B cell (primary cell): ENCODE measurements around the gene CTSA. TPM values are rescaled to one million over a fixed set of nuclear protein-coding genes. Genes with fewer than 3 reads are reported as not detected.

Experiments
- ATAC-seq: fragments of 200-7000 bp; cut with Tn5 transposase; one replicate; pipeline ENCODE4 v1.10.0; 2021; ENCODE audit warnings: low read depth, mild to moderate bottlenecking, moderate number of reproducible peaks, moderate library complexity
- CTCF ChIA-PET: fragments of 350-600 bp; sonication (Branson Sonifier 250); formaldehyde crosslinking; loops from one replicate; lab custom pipeline; 2021; ENCODE audit warnings: antibody characterized with exemption, inconsistent platforms; lab: Charles Lee
- POLR2A ChIA-PET: fragments of 350-600 bp; sonication (Branson Sonifier 250); formaldehyde crosslinking; loops from one replicate; lab custom pipeline; 2021; ENCODE audit warnings: antibody characterized with exemption; lab: Charles Lee
- DNase-seq: peaks from one replicate; pipeline ENCODE4 v3.0.0; 2013
- H2AFZ ChIP-seq: 2 replicates; pipeline ENCODE4 v1.6.1; 2012; ENCODE audit warnings: mild to moderate bottlenecking, low read depth, low read length; ENCODE audit not compliant: insufficient read depth, poor library complexity, severe bottlenecking
- H3K27ac ChIP-seq, 2 donors: 1 replicate in 1 of 2; 2 replicates in 1 of 2; pipeline ENCODE4 v1.5.1; 2012 to 2013; ENCODE audit warnings: low read length in 2 of 2, mild to moderate bottlenecking in 2 of 2, moderate library complexity in 1 of 2
- H3K27me3 ChIP-seq, 4 experiments: fragments of 200-600 bp in 1 of 4; sonication (generic) in 1 of 4; replicated peaks in 1 of 4; 1 replicate in 2 of 4; 2 replicates in 2 of 4; pipeline versions ENCODE4 v1.6.1 to v1.7.0; 2013 to 2016; ENCODE audit warnings: low read length in 3 of 4, mild to moderate bottlenecking in 2 of 4, mixed read lengths in 1 of 4, moderate library complexity in 1 of 4; ENCODE audit not compliant: insufficient read depth in 4 of 4, control insufficient read depth in 3 of 4; ENCODE audit errors: control extremely low read depth in 1 of 4
- H3K36me3 ChIP-seq, 2 experiments: replicated peaks in 1 of 2; 1 replicate in 1 of 2; 2 replicates in 1 of 2; pipeline versions ENCODE4 v1.6.1 to v1.7.1; 2013; ENCODE audit warnings: low read length in 1 of 2; ENCODE audit not compliant: insufficient read depth in 2 of 2, control insufficient read depth in 1 of 2; ENCODE audit errors: control extremely low read depth in 1 of 2, extremely low read depth in 1 of 2
- H3K4me1 ChIP-seq, 2 donors: fragments of 200-600 bp in 1 of 2; sonication (generic) in 1 of 2; 1 replicate in 1 of 2; 2 replicates in 1 of 2; pipeline versions ENCODE4 v1.5.1 to v1.6.1; 2013 to 2017; ENCODE audit warnings: low read length in 2 of 2; ENCODE audit not compliant: control insufficient read depth in 2 of 2, insufficient read depth in 2 of 2
- H3K4me2 ChIP-seq: replicated peaks from 2 replicates; pipeline ENCODE3; 2012; ENCODE audit warnings: mild to moderate bottlenecking, low read depth, low read length; ENCODE audit not compliant: poor library complexity, severe bottlenecking
- H3K4me3 ChIP-seq, 5 experiments: fragments of 200-600 bp in 1 of 5; sonication (generic) in 1 of 5; 1 replicate in 3 of 5; 2 replicates in 2 of 5; pipeline versions ENCODE4 v1.5.1 to v1.7.0; 2011 to 2016; ENCODE audit warnings: low read length in 4 of 5, mild to moderate bottlenecking in 4 of 5, low read depth in 2 of 5, control low read depth in 1 of 5, moderate library complexity in 1 of 5; ENCODE audit not compliant: insufficient read depth in 1 of 5; ENCODE audit errors: control extremely low read depth in 1 of 5, extremely low read depth in 1 of 5
- H3K79me2 ChIP-seq: fragments of 200-600 bp; sonication (generic); one replicate; pipeline ENCODE4 v1.6.0; 2016; ENCODE audit warnings: low read length; ENCODE audit not compliant: control insufficient read depth, insufficient read depth
- H3K9ac ChIP-seq: fragments of 200-600 bp; sonication (generic); 2 replicates; pipeline ENCODE4 v1.6.1; 2017; ENCODE audit warnings: mild to moderate bottlenecking, low read length, moderate library complexity
- H3K9me3 ChIP-seq, 3 donors: one replicate each; pipeline versions ENCODE4 v1.6.1 to v1.7.1; 2013; ENCODE audit warnings: low read length in 2 of 3; ENCODE audit not compliant: control insufficient read depth in 2 of 3, insufficient read depth in 1 of 3; ENCODE audit errors: control extremely low read depth in 1 of 3
- H4K20me1 ChIP-seq: 2 replicates; pipeline ENCODE4 v1.6.0; 2012; ENCODE audit warnings: mild to moderate bottlenecking, low read length; ENCODE audit not compliant: insufficient read depth, control insufficient read depth, poor library complexity, severe bottlenecking
- H3K27ac Mint-ChIP-seq: one replicate; pipeline ENCODE4 v1.8.0; 2021; ENCODE audit warnings: mixed read lengths
- H3K27me3 Mint-ChIP-seq: one replicate; pipeline ENCODE4 v1.8.0; 2021; ENCODE audit warnings: mixed read lengths
- H3K4me1 Mint-ChIP-seq: one replicate; pipeline ENCODE4 v1.8.0; 2021; ENCODE audit warnings: mixed read lengths
- H3K4me3 Mint-ChIP-seq: one replicate; pipeline ENCODE4 v1.8.0; 2021; ENCODE audit warnings: mixed read lengths
- H3K9me3 Mint-ChIP-seq: one replicate; pipeline ENCODE4 v1.8.0; 2022; ENCODE audit warnings: mixed read lengths; ENCODE audit not compliant: insufficient read depth
- EZH2 ChIP-seq: IDR thresholded peaks from 2 replicates; pipeline ENCODE4 v1.6.1; 2012; ENCODE audit warnings: borderline replicate concordance, low read depth, mild to moderate bottlenecking, moderate library complexity, low read length; ENCODE audit not compliant: insufficient read depth, poor library complexity, severe bottlenecking
- WGBS: methylation state at CpG from one replicate; pipeline ENCODE4 v1.1.5; 2013; ENCODE audit warnings: missing lambda C conversion rate; ENCODE audit not compliant: insufficient coverage; 5-methylcytosine and 5-hydroxymethylcytosine counted together
- intact Hi-C: fragments of 100-400 bp; cut with micrococcal nuclease; formaldehyde crosslinking; loops from one replicate; pipeline ENCODE4 v1.10.0; 2022
- polyA plus RNA-seq: library from polyadenylated mRNA; depleted of rRNA; stranded (reverse); fragments of >200 nt; gene quantifications from 2 replicates; pipeline ENCODE4 v1.2.3, GENCODE V29; 2012
- total RNA-seq, 2 donors: library from RNA; stranded (reverse); fragments of 120-200 nt in 1 of 2; gene quantifications; 1 replicate in 1 of 2; 2 replicates in 1 of 2; pipeline versions ENCODE4 v1.2.3 to v1.2.4, GENCODE V29; 2013 to 2022
- TF ChIP-seq, protein P1 (sequence below): fragments of 200-600 bp; IDR thresholded peaks from one replicate; pipeline ENCODE4 v1.8.0; 2022; ENCODE audit warnings: antibody characterized with exemption, mild to moderate bottlenecking

The CTSA gene
- total and polyA plus RNA-seq, 2 donors (not counting 1 experiment from before 2014, with no cell fraction given), result 100 to 107 TPM

DNA sequence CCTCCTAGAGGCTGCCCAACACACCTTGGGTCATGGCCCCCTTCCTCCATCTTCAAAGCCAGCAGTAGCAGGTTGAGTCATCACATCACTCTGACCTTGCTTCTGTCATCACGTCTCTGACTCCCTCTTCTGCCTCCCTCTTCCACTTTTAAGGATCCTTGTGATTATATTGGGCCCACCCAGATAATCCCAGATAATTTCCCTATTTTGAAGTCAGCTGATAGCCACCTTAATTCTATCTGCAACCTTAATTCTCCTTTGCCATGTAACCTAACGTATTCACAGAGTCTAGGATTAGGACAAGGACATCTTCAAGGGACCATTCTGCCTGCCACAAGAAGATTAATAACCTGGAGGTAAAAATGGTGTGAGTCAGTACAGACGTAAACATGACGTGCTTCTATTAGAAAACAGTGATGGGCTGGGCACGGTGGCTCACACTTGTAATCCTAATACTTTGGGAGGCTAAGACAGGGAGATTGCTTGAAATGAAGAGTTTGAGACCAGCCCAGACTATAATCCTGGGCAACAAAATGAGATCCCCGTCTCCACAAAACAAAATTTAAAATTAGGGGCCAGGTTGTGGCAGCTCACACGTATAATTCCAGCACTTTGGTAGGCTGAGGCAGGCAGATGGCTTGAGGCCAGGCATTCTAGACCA is 30.4 kb upstream of the CTSA start:
- ChIA-PET POLR2A (interaction anchor here (0.6 kb wide), 2 partner anchors 49 to 60 kb away, joined by 3 to 9 read pairs; no protein-coding TSS in a partner anchor), CTCF (interaction anchor here (1.2 to 1.6 kb wide), 2 partner anchors 29 to 62 kb away, joined by 4 to 6 read pairs; no protein-coding TSS in a partner anchor)
- WGBS, result 90% methylated on average over 5 of the region's 7 CpGs
- DNase-seq (no peak), ATAC-seq (no peak)
- H3K4me2 ChIP-seq, result no peak overlapping the region
- H3K79me2 ChIP-seq, result peaks cover 57% of the 10 kb centered on the region
- no peak overlapping the region for H2AFZ ChIP-seq
- no peak for TF ChIP-seq EZH2
- TF ChIP-seq, protein P1, sequence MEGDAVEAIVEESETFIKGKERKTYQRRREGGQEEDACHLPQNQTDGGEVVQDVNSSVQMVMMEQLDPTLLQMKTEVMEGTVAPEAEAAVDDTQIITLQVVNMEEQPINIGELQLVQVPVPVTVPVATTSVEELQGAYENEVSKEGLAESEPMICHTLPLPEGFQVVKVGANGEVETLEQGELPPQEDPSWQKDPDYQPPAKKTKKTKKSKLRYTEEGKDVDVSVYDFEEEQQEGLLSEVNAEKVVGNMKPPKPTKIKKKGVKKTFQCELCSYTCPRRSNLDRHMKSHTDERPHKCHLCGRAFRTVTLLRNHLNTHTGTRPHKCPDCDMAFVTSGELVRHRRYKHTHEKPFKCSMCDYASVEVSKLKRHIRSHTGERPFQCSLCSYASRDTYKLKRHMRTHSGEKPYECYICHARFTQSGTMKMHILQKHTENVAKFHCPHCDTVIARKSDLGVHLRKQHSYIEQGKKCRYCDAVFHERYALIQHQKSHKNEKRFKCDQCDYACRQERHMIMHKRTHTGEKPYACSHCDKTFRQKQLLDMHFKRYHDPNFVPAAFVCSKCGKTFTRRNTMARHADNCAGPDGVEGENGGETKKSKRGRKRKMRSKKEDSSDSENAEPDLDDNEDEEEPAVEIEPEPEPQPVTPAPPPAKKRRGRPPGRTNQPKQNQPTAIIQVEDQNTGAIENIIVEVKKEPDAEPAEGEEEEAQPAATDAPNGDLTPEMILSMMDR, result no peak
- H3K4me1 Mint-ChIP-seq, result peaks cover 29% of the 10 kb centered on the region
- H3K27ac Mint-ChIP-seq, result no peak overlapping the region
- H3K9ac ChIP-seq, result no peak overlapping the region
- intact Hi-C loops, result no loop called here
- H4K20me1 ChIP-seq, result no peaks in the 10 kb centered on the region
- H3K36me3 ChIP-seq, result no peaks in the 10 kb centered on the region
- H3K4me1 ChIP-seq, result peaks cover 18 to 22% of the 10 kb centered on the region in 2 donors
- no peak overlapping the region for H3K27ac ChIP-seq
- H3K27me3 ChIP-seq, result no peaks in the 10 kb centered on the region
- peak overlapping the region; percentile 32 for H3K4me3 Mint-ChIP-seq
- H3K9me3 Mint-ChIP-seq, result no peaks in the 10 kb centered on the region
- H3K9me3 ChIP-seq, result peaks cover 0 to 3% (median 0%) of the 10 kb centered on the region in 3 donors
- H3K4me3 ChIP-seq, result no peak overlapping the region
- no peaks in the 10 kb centered on the region for H3K27me3 Mint-ChIP-seq
